Stimulated activated CD4-positive, alpha-beta T cell treated with anti-CD3 and anti-CD28 coated beads, Interleukin-12 subunit alpha, Interleukin-12 subunit beta, amount 100 ng/mL, for 4 hours (primary cell): Measurements from ENCODE around the gene SETD6.
"Not testable (repeated sequence)": the region's sequence is repeated elsewhere in the genome, so short reads cannot be mapped to it uniquely, and the experiment has no call there.

Source experiments
- DNase-seq: peaks from one replicate; pipeline ENCODE4 v3.0.0-alpha.2; 2020

The SETD6 gene

DNA sequence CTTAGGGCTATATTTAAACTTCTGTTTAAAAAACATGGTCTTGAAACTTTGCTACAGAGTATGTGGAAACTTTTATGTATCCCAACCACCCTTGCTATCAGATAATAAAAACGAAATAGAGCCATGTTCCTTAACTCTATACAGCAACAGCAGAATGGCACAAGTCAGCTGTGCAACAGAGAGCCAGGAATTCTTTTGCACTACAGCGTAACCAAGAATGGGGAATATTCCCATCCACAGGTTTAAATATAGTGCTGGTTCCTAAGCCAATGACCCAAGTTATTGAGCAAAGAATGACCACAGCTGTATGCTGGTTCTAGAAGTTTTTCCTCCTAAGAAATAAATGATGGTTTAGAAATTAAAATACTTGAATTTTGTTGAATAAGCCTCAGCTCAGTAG is 33.1 kb downstream of the SETD6 start:
- no peak for DNase-seq

DNA sequence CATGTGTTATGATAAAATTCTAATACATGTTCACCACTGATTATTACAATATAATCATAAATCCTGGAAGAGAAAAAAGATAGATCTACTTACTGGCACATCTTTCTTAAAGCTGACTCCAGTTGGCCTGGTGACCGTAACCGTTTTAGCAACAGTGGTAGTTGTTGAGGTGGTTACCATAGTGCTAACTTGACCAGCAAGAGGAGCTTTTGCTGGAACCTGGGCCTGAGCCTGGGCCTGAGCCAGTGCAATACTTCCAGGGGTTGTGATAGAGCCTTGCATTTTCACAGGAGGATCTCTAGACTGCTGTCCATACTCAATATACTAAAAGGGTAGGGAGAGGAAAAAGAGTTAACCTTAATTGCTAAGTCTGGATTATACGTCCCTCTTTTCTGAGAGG is 36.2 kb downstream of the SETD6 start:
- DNase-seq, result no peak

DNA sequence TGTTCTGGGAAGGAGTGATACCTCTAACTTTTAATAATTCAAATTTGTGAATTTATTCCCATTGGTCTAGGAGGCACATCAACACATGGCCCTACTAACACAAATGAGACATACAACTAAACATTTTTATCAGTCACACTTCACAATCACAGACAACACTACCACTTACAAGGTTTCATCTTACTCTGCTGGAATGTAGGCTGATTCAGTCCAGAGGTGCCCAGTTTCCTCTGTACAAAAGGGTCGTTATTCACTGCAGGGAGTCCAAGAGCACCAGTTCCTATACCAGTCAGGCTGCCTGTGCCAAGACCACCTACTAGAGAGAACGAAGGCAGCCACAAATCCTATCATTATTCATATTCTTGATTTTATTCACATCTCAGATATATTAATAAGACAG is 41.4 kb downstream of the SETD6 start:
- DNase-seq, result no peak

DNA sequence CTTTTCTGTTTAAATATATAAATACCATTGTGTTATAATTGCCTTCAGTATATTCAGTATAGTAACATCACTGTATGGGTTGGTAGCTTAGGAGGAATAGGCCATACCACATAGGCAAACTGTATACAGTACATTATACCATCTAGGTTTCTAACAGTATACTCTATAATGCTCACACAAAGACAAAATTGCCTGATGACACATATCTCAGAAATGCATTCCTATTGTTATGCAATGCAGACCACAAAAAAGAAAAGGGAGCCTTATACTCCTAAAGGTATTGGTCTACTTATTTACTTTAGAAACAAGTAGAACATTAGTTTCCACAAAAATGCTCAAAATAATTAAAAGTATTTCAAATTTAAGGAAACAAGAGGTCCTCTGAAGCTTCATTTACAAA is 47.9 kb downstream of the SETD6 start:
- DNase-seq, result no peak

DNA sequence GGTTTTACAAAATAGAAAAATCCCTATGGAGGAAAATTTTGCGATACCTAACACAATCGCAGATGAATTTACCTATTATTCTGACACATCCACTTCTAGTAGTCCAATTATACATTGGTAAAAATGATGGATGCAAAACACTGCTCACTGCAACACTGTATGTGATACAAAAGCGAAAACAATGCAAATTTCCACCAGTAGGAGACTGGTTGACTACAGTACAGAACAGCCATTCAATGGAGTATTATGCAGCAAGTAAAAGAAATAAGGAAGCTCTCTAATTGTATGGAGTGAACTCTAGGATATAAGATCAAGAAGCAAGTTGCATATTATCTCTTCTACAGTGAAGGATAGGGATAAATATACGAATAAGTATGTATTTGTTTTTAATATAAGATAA is 48.5 kb downstream of the SETD6 start:
- DNase-seq, result no peak

DNA sequence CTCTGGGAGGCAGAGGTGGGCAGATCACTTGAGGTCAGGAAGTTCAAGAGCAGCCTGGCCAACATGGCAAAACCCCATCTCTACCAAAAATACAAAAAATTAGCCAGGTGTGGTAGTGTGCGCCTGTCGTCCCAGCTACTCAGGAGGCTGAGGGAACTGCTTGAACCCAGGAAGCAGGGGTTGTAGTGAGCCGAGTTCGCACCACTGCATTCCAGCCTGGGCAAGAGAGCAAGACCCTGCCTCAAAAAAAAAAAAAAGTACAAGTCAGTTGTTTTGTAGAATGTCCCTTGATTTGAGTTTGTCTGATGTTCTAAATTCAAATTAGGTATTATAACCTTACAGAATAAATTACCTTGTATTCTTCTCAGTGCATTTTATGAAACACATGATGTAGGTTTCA is 50.4 kb downstream of the SETD6 start:
- not testable (repeated sequence) for DNase-seq
